Raji (cell line): ENCODE data around the gene ATP6AP1.

Source experiments
- POLR2A ChIP-seq: IDR thresholded peaks from 2 replicates; pipeline ENCODE4 v1.6.1; 2011; ENCODE audit warnings: low read depth, low read length, control low read depth; ENCODE audit not compliant: insufficient read depth

The ATP6AP1 gene

DNA sequence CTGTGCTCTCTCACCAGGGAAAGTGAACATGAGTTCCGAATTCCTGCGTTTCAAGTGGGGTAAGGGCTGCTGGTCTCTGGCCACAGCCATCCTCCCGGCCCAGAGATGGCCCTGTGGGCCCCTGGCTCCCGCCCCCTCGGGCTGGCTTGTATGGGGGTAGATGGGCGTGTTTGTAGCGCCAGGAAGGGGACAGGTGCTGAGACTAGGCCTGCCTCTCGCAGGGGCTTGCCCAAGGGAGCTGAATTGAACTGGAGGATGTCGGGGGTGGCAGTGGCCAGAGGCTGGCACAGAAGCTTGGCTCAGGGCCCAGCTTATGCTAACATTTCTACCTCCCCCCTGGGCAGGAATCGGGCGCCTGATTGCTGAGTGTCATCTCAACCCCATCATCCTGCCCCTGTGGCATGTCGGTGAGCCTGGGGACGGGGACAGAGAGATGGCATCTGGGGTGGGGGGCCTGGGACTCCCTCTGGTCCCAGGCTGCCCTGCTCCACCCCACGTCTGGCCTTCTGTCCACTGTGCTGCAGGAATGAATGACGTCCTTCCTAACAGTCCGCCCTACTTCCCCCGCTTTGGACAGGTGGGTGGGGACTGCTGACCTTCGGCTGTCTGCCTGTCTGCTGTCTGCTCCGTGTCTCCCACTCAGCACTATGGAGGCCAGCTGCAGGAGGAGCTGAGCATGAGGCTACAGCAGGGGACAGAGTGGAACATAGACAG, 8.6 kb upstream of the ATP6AP1 start:
- TF ChIP-seq POLR2A: no peak

- TF ChIP-seq POLR2A: no peak
Observed at GRCh38 chrX:154420402-154420756, 8.1 kb upstream of the ATP6AP1 start.

DNA sequence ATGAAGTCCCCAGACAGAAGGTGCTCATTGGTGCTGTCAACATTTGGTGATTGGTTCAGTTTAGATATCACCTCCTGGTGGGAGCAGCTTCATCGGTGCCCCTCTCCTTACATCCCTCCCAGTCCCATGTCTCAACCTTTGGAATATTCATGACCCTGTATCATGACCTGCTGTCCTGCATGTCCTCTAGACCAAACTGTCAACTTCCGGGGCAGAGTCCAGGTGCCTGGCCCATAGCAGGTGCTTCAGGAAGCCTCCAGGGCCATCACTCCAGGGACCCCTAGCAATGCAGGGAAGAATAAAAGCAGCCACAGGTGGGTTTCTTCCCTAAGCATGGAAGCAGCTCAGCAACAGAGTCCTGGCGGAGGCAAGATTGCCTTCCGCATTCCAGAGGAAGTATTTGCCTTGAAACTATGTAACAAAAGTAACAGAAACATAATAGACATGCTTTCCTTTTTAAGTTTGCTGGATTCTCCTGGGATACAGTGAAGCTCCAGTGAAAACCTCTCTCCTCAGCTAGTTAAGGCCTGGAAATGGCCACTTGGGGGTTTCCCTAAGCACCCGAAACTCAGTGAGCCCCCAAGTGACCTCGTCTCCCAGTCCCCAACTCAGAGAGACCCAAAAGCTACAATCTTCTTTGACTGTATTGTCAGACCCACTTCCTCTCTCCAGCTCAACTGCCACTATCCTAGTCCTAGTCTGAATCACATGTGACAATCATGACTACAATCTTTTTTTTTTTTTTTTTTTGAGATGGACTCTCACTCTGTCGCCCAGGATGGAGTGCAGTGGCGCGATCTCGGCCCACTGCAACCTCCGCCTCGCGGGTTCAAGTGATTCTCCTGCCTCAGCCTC, 1.3 kb upstream of the ATP6AP1 start:
- no peak for TF ChIP-seq POLR2A

DNA sequence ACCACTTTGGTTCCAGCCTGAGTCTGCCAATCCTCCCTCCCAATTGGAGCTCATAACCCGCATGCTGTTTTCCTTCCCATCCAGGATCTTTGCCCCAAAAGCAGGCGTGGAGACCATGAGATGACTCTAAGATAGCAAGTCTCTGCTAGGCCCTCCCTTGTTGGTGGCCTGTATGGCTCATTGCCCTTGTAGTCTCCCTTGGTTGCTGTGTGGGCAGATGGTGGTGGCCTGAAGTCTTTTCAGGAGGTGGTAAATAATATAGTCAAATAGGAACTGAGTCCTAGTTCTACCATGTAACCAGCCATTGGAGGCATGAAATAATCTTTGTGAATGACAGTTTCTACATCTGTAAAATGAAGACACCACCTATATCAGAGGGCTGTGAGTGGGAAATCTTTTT, 1.2 kb downstream of the ATP6AP1 start:
- no peak for TF ChIP-seq POLR2A

DNA sequence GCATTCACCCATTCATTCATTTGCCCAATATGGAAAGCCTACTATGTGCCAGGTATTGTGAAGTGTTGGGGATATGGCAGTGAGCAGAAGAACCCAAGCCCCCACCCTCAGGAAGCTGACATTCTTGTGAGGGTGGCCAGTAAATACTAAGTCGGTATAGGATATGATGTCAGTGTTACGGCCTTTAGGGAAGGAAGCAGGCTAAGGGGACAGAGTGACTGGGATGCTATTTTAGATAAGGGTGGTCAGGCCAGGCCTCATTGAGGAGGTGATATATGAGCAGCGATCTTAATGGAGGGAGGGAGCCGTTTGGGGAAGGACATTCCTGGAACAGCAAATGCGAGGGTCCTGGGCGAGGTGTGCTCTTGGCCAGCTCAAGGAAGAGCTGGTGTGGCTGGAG, 2.0 kb downstream of the ATP6AP1 start:
- TF ChIP-seq POLR2A: no peak

DNA sequence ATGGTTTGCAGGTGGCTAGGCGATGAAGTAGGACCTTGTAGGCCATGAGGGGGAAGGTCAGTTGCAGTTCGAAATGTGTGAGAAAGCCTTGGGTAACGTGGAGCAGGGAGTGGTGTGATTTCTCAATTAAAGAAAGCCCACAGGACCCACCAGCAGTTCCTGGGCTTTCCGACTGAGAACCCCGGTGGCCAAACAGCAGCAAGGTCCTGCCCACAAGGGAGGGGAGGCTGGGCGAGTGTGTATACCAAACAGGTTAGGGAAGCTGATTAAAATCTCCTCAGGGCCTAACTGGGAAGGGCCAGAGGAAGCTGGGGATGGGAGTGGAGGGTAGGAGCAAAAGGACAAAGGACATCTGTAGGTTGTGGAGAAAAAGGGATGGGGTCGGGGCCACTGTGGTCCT, 2.4 kb downstream of the ATP6AP1 start:
- no peak for TF ChIP-seq POLR2A

GRCh38 chrX:154431341-154431740, 2.9 kb downstream of the ATP6AP1 start:
- no peak for TF ChIP-seq POLR2A

GRCh38 chrX:154432210-154432609, 3.7 kb downstream of the ATP6AP1 start:
- no peak for TF ChIP-seq POLR2A

DNA sequence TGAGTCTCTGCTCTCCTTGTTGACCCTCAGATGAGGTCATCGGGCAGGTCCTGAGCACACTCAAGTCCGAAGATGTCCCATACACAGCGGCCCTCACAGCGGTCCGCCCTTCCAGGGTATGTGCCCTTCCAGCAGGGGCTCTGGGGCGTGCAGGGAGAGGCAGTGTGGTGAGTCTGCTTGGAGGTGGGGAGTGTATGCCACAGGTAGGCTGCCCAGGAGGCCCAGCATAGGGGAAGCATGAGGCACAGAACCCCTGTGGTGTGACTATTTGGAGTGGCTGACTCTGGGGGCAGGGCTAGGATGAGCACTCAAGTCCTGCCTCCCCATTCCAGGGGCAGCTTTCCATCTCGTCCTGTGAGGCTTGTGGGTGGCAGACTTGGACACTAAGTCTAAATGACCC, 5.1 kb downstream of the ATP6AP1 start:
- no peak for TF ChIP-seq POLR2A

DNA sequence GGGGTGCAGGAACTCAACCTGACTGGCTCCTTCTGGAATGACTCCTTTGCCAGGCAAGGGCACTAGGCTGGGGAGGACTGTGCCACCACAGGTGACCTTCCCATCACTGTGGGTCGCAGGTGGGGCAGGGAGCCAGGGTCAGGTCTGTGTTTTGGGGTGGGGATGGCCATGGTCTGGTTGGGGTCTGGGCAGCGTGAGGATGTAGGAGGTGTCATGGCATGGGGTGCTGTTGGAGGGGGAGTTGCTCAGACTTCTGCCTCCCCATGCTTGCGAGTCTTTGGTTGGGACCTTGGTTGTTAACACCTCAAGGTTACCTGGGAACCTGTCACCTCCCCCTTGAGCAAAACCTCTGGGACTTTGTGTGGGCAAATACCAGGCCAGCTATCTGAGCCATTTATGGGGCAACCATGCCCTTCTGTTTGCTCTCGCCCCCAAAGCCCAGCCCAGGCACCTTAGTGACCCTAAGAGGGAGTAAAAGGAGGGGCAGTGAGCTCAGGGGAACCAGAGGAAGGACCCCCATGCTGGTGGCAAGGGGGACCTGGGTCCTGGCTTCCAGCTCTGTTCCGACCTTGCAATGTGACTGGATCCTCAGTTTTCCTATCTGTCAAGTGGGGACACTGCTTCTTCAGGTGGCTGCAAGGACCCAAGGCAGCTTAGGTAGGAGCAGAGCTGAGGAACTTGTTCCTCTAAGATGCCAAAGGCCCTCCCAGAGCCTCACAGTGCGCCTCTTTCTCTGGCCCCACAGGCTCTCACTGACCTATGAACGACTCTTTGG, 6.1 kb downstream of the ATP6AP1 start:
- no peak for TF ChIP-seq POLR2A

- TF ChIP-seq POLR2A: no peak
Observed at GRCh38 chrX:154435171-154435733, 6.8 kb downstream of the ATP6AP1 start.

DNA sequence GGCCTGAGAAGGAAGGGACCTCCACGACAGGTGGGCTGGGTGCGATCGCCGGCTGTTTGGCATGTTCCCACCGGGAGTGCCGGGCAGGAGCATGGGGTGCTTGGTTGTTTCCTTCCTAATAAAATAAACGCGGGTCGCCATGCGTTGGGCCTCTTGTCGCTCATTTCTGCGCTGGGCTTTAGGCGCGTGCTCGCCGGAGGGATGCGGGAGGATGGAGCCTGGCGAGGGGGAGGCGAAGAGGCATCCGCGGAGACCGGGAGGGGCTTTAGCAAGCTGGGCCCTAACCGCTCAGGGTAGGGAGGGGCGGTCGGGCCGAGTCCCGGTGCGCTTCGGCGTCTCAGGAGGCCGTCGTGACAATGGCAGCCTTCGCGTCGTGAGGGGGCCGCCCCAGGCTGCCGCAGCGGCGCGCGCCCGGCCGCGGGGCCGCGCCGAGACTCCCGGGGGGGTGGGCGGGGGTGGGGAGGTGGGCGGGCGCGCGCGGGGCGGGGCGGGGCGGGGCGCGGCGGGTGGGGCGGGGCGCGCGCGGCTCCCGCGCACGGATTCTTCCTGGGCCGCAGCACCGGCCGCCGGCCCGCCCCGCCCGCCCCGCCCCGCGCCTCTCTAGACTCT, 8.0 kb downstream of the ATP6AP1 start:
- TF ChIP-seq POLR2A: no peak

DNA sequence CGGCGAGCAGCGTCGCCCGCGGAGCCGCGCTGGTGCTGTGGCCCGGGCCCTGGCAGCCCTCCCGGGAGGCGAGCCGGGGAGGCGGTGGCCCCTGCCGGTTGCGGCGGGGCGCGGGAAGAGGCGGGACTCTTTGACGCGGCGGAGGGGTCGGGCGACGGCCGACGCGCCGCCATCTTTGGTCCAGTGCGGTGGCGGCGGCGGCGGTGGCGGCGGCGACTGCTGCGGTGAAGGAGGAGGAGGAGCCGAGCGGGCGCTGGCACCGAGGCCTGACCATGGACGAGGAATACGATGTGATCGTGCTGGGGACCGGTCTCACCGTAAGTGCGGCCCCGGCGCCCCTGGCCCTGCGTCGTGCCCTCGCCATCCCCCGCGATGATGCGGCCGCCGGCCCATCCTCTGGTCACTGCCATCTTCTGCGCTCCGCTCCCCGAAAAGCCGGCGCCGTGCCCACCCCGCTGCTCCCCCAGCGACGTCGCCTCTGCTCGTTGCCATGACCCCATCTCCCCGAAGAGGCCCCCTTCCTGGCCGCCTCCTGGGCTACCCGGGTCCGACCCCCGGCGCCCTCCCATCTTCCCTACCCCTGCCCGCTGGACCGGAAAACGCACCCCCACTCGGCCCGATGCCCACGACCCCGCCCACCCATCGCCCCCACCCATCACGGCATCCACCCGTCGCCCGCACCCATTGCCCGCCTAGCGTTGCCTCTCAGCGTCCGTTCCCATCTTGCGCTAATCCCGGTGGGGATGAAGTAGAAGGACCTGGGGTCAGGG, 8.7 kb downstream of the ATP6AP1 start, which contains the start of gene GDI1:
TSS of gene GDI1 (plus strand) at position 172 of the 770 bp plus-strand sequence. CDS start at position 273, 101 bp downstream.
- peak; percentile 66 for TF ChIP-seq POLR2A
